H1 (cell line): ENCODE data around the gene C16orf46.

Source experiments
- CTCF ChIP-seq, 3 experiments: IDR thresholded peaks; 1 replicate in 2 of 3; 2 replicates in 1 of 3; pipeline versions ENCODE4 v1.5.1 to v1.6.1; 2011; ENCODE audit warnings: low read length in 3 of 3, mild to moderate bottlenecking in 3 of 3, inconsistent platforms in 2 of 3, low read depth in 1 of 3, moderate library complexity in 1 of 3; ENCODE audit not compliant: insufficient read depth in 1 of 3; ENCODE audit errors: control extremely low read depth in 1 of 3
- NANOG ChIP-seq: IDR thresholded peaks from 2 replicates; pipeline ENCODE4 v1.6.1; 2011; ENCODE audit warnings: low read length, low read depth, mild to moderate bottlenecking, inconsistent platforms; ENCODE audit not compliant: insufficient read depth, poor library complexity, severe bottlenecking
- POLR2A ChIP-seq, 2 experiments: IDR thresholded peaks; 1 replicate in 1 of 2; 2 replicates in 1 of 2; pipeline ENCODE4 v1.6.1; 2011; ENCODE audit warnings: low read depth in 2 of 2, low read length in 2 of 2, mild to moderate bottlenecking in 2 of 2; ENCODE audit errors: control extremely low read depth in 1 of 2
- TAF1 ChIP-seq: IDR thresholded peaks from 2 replicates; pipeline ENCODE4 v1.6.1; 2011; ENCODE audit warnings: mild to moderate bottlenecking, low read depth, low read length

- TF ChIP-seq NANOG (no peak), TAF1 (no peak), POLR2A (IDR thresholded peaks at IDR 0.05; ENCODE audit: control extremely low read depth in 1 of 2, low read depth in 2 of 2, low read length in 2 of 2) (no peak), CTCF (IDR thresholded peaks at IDR 0.05; ENCODE audit: control extremely low read depth in 1 of 3, insufficient read depth in 1 of 3, low read depth in 1 of 3, low read length in 3 of 3) (no peak)
These were observed 58.5 kb downstream of the C16orf46 start for GRCh38 chr16:81018496-81018895.
